HCT116 (cell line): ENCODE measurements around the gene ACAN.

Experiments used
- POLR2AphosphoS5 ChIP-seq: IDR thresholded peaks from 2 replicates; pipeline ENCODE4 v1.6.1; 2011; ENCODE audit warnings: mild to moderate bottlenecking, low read depth, low read length, moderate library complexity
- SIN3A ChIP-seq: IDR thresholded peaks from 2 replicates; pipeline ENCODE4 v1.6.1; 2012; ENCODE audit warnings: low read depth
- ZNF274 ChIP-seq: fragments of 200-500 bp; sonication (Bioruptor generic); IDR thresholded peaks from 2 replicates; pipeline ENCODE4 v1.6.1; 2014; ENCODE audit warnings: mild to moderate bottlenecking, low read depth, low read length, inconsistent platforms
- TF ChIP-seq, protein P1 (sequence below), 3 experiments: fragments of 200-600 bp in 1 of 3; sonication (generic) in 1 of 3; IDR thresholded peaks in 2 of 3; conservative IDR thresholded peaks in 1 of 3; 2 replicates each; pipeline ENCODE4 v1.5.1; 2012 to 2017; ENCODE audit warnings: low read depth in 2 of 3, low read length in 2 of 3, antibody characterized with exemption in 1 of 3, borderline replicate concordance in 1 of 3, control low read depth in 1 of 3, mild to moderate bottlenecking in 1 of 3, mixed read lengths in 1 of 3, mixed run types in 1 of 3, moderate library complexity in 1 of 3; ENCODE audit not compliant: insufficient read depth in 1 of 3
- TF ChIP-seq, protein P2 (sequence below): IDR thresholded peaks from 2 replicates; pipeline ENCODE4 v1.6.1; 2012

DNA sequence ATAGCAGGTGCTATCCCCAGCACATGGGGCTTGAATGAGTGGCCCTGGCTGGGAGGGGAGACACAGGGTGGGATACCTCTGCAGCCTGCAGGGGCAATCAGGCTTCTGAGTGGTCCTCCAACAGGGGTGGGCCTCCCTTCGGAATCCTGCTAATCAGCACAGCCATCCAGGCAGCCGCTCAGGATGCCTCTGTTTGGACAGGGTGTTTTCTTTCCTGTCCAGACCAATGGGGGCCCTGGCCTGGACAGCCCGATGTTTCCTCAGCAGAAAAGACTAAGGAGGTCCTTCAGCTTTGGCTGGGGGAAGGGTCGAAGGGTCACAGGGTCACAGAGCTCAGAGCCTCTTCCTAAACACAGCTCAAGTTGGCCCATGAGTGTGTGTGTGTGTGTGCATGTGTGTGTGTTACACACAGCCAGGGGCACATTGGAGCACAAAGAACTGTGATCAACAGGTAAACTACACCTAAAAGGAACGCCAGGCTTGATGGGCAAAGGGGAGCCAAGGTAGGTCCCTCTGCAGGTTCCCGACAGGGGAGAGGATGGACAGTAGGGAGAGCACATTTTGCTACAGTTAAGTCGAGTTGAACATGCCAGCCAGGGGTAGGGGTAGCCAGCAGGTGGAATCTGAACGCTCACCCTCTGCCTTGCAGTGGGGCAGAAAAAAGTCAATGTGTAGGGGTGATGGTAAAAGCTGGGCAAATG, 93.2 kb downstream of the ACAN start:
- TF ChIP-seq, protein P1, sequence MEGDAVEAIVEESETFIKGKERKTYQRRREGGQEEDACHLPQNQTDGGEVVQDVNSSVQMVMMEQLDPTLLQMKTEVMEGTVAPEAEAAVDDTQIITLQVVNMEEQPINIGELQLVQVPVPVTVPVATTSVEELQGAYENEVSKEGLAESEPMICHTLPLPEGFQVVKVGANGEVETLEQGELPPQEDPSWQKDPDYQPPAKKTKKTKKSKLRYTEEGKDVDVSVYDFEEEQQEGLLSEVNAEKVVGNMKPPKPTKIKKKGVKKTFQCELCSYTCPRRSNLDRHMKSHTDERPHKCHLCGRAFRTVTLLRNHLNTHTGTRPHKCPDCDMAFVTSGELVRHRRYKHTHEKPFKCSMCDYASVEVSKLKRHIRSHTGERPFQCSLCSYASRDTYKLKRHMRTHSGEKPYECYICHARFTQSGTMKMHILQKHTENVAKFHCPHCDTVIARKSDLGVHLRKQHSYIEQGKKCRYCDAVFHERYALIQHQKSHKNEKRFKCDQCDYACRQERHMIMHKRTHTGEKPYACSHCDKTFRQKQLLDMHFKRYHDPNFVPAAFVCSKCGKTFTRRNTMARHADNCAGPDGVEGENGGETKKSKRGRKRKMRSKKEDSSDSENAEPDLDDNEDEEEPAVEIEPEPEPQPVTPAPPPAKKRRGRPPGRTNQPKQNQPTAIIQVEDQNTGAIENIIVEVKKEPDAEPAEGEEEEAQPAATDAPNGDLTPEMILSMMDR (IDR thresholded peaks at IDR 0.05 in 2 of 3, conservative IDR thresholded peaks at IDR 0.05 in 1 of 3; ENCODE audit: borderline replicate concordance in 1 of 3, insufficient read depth in 1 of 3, low read depth in 2 of 3, low read length in 2 of 3): no peak
- TF ChIP-seq POLR2AphosphoS5 (no peak), SIN3A (no peak), ZNF274 (no peak)
- TF ChIP-seq, protein P2, sequence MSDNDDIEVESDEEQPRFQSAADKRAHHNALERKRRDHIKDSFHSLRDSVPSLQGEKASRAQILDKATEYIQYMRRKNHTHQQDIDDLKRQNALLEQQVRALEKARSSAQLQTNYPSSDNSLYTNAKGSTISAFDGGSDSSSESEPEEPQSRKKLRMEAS: no peak
